AG08396 (cell line): ENCODE measurements around the gene CKS2.

ENCODE experiments used
- DNase-seq: peaks from one replicate; pipeline ENCODE4 v3.0.0; 2012; ENCODE audit warnings: low spot score, mixed read lengths

The CKS2 gene

DNA sequence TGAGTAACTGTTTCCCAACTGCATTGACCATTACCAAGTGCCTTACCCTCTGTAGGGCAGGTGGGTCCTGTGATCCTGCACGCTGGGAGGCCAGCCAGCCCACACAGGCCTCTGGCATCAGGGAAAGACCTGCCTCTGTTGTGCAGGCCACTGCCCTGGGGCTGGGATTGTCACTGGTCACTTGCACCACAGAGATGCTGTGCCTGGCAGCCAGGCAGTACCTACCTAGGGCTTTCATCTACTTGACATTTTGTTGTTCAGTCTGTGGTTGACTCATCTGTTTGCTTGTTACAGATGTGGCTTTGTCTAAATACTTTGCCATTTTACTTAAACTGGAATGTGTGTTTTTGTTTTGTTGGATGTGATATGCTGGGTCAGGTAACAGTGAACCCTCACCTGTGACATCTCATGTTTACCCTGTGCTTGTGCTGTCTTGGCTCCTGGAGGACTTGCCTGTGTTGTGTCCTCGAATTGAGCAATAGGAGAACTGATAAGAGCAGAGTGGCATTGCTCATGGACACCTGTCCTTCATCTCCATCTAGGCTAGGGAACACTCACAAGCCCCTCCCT, 40.1 kb downstream of the CKS2 start:
- DNase-seq = no peak

- no peak for DNase-seq
Measured at GRCh38 chr9:89351584-89352300, 40.7 kb downstream of the CKS2 start.

DNA sequence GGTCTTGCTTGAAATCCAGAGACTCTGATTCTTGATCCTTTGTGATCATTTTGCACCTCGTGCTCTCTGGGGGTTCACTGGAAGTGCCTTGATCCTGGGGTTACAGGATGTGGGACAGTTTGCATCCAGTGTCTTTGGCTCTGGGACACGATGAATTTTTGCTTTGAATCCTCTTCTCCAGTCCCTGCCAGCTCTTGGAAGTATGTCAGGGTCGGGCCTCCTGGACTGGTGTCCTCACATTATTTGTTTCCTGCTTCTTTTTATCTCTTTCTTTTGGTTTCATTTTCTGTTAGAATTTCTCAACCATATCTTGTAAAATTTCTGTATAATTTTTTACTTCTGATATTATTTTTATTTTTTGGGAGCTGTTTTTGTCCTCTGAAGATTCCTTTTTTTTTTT, 41.5 kb downstream of the CKS2 start:
- no peak for DNase-seq

- DNase-seq = no peak
Measured at GRCh38 chr9:89352874-89353649, 42.1 kb downstream of the CKS2 start.

DNA sequence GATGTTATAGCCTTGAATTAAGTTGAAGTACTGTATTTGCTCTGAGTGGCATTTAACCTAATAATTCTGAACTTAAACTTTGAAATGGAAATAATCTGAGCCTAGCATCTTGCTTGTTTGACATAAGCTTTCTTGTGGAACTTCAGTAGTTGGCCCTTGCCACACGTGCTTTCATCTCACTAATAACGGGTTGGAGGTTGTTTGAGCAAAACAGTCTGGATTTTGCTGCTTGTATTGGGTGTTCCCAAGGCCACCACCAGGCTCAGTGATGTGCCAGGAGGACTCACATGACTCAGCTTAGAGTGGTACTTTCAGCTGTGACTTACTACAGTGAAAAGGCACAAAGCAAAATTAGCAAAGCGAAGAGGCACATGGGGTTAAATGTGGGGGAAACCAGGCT, 43.0 kb downstream of the CKS2 start:
- DNase-seq = no peak

- DNase-seq = no peak
Measured at GRCh38 chr9:89354471-89354870, 43.5 kb downstream of the CKS2 start.

DNA sequence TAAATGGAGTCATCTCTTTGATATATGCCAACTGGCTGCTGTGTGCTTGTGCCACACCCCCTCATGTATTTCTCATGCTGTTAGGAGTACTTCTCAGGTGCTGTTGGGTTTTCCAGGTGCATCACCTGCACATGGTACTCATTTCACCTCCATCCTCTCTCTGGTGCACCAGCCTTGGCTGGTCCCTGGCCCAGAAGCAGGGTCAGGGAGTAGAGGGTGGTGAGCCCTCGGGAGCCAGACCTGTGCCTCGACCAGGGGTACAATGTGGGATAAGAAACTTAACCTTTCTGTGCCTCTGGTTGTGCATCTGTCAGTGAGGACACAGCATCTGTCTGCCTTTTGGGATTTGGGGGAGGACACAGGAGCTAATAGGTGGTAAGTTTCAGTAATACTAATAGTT, 45.8 kb downstream of the CKS2 start:
- no peak for DNase-seq

DNA sequence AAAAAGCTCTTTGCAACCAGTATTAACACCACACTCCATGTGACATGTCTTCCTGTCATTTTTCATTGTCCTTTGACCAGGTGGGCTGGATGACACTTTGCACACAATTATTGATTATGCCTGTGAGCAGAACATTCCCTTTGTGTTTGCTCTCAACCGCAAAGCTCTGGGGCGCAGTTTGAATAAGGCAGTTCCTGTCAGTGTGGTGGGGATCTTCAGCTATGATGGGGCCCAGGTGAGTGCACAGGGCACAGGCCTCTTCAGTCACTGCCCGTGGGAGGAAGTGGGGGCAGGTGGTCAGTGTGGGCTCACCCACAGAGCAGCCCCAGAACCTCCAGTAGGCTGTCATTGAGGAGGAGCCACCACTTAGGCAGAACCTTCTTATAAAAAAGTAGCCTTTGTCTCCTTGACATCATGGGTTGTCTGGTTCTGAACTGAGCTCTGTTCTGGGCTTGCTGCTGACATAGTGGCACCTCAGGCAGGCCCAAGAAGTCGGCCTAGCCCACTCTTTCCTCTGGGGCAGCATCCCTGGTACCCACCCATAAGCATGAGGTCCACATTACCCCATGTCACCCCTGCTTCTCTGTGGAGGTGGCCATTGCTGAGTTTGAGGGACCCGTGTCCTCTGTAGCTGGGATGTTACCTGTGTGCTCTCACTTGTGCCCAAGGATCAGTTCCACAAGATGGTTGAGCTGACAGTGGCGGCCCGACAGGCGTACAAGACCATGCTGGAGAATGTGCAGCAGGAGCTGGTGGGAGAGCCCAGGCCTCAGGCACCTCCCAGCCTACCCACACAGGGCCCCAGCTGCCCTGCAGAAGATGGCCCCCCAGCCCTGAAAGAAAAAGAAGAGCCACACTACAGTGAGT, 46.6 kb downstream of the CKS2 start:
- no peak for DNase-seq

DNA sequence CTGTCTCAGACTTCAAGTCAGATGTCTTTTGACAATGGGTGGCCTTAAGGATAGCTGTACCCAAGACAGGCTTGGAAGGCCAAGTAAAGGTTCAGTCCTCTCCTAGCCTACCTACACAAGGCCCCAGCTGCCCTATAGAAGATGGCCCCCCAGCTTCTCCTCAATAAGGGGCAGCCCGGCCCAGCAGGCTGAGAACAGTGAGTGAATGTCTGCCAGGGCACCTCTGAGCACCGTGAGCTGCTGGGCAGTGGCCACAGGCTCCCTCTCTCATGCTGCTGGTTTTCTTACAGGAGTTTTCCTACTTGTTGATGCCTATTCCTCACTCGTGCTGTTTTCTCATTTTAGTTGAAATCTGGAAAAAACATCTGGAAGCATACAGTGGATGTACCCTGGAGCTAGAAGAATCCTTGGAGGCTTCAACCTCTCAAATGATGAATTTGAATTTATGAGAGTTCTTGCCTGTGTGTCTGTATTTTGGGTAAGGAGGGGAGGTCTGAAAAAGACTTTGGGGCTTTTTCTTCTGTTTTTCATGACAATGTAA, 47.5 kb downstream of the CKS2 start:
- DNase-seq = no peak

DNA sequence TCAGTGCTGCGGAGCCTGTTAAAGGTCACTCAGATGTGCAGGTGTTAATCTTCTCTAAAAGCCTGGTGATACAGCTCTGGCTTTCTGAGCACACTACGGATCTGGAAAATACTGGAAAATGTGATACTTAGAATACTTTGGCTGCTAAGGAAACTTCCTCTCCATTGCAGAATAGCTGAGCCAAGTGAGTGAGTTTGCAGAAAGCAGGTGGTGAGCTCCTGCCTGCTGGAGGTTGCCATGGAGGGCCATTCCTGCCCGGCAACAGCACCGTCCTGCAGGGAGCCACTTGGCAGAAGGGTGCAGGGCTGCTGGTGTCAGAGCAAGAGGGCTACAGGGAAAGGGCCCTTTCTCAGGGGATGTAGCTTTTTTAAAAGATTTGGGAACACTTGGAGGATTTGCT, 48.0 kb downstream of the CKS2 start:
- no peak for DNase-seq

DNA sequence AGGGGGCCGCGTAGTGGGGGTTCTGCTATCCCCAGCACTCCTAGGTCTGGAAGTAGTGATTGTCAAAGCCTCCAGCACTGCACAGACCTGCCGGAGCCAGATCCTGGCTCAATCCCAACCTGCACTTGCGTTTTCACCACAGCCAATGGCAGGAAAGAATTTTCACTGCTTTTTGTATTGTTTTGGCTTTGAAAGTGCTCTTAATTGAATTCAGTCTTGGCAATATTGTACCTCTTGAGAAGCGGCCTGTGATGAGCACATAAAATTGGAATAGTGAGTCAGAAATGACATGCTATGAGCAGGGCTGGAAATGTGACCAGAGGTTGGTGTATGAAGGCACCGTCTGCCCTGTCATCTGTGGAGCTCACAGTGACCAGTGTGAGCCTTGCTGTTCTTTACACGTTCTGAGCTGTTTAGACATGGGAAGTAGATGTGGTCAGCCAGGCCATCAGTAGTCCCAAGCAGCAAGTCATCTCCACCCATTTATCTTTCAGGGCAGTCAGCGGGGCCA, 48.8 kb downstream of the CKS2 start:
- DNase-seq = no peak

DNA sequence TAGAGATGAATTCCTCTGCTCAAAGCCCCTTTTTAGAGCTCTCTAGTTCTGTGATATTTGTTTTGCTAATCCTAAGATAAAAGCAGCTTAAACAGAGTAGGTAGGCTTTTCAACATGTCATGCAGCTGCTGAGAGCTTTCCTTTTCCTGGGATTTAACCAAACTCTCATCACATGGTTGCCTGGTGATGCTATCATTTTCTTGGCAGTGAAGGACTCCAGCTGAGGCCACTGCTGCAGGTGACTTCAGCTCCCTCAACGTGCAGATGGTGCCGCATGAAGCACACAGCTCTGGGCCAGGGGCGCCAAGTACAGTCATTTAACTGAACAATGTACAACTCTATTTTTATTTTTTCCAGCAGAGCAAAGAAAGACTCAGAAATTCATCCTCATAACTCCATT, 49.5 kb downstream of the CKS2 start:
- no peak for DNase-seq

DNA sequence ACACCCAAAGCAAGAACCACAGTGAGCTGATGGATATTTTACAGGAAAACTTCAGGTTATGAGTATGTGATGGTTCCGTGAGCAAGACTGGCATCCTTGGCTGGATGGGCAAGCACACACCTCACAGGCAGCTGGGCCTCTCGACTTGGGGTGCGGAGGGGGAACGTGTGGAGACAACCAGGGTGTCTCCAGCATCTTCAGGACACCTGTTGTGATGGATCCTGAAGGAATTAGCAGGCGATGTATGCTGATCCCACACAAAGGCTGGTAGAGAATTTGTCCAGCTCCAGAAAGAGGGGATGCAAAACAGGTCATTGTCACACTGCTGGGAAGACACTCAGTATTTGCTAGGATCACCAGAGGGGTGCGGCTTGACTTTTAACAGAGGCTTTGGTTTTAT, 50.0 kb downstream of the CKS2 start:
- no peak for DNase-seq

GRCh38 chr9:89361816-89362646, 51.0 kb downstream of the CKS2 start:
- DNase-seq = no peak

- no peak for DNase-seq
Measured at GRCh38 chr9:89362647-89363310, 51.8 kb downstream of the CKS2 start.

DNA sequence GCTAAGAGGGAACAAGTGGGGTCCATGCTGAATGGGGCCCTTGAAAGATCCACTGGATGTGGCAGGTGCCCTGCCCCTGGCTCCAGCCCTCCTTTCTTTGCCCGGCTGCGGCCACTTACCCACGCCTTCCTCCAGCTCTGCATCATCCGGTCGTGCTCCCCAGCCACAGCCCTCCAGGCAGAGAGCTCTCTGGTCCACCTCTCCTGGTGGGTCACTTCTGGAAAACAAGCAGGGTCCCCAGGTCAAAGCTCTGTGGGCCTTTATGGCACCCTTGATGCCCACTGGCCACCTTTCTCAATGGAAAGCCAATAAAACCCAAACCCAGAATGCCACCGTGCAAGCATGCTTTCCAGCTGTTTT, 52.3 kb downstream of the CKS2 start:
- DNase-seq = no peak

DNA sequence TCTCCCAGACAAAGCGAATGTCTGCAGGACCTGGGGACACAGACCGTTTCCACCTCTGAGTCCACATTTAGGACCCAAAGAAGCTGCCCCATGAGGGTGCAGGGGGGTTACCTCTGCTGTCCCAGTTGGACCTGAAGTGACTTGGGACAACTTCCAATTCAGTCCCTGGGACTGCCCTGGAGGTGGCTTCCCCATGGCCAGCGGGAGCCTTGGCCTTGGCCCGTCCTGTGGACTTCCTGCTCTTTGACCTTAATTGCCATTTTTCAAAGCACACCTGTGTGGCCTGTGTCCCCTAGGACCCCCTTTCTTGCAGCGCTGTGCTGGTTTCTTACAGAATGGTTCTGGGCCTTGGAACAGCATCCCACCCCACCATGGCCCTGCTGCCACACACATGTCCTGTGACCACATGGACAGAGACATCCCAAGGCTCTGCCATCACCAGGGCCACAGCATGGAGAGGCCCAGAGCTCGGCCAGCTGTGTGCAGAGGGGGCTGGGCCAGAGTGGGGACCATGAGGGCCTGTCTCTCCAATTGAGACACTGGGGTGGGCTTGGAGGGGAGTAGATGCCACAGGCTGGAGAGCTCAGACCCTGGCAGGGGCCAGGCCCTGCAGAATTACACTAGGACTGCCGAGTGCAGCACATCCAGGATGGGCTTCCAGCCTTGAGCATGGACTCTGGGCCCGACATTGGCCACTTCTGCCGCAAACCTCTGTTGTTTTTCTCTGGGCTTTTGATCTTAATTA, 53.1 kb downstream of the CKS2 start:
- no peak for DNase-seq

DNA sequence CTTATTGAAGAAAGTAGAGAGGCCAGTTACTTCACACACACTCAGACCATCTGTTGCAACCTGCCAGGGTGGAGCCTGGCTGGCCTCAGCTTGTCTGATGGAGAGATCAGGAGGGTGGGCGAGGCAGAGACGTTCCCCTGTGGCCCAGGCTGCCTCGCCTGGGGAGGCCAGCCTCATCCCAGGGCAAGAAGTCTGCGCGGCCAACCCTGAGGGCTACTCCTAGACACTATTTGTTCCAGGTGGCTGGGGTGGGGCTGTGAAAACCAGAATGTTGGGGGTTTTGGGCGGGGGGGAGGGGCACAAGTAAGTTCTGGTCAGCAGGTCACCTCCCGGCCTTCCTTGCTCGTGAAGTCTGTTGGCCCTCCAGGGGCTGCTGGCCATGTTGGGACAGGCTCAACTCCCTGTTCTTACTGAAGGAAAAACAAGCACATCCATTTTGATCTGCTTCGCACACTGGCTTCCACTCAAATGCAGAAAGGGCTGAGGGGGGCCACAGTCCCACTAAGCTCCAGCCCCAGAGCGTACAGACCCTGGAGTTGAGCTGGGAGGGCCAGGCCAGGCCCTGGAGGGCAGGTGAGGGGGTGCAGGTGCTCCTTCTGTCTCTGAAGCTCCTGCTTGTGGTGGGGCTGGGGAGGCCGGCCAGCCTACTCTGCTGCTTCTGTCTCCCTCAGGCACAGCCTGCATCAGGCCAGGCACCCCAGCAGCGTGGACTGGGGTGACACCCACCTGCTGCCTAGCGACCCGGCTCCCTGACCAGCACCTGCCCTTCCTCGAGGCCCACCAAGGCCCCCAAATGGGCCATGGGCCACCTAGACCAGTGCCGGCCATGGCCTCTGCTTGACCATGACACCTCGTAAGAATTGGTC, 53.9 kb downstream of the CKS2 start:
- no peak for DNase-seq

GRCh38 chr9:89365532-89365912, 54.5 kb downstream of the CKS2 start:
- no peak for DNase-seq
